HCT116 (cell line): Measurements from ENCODE around the gene GCSAM. TPM values are rescaled to one million over a fixed set of nuclear protein-coding genes. Genes with fewer than 3 reads are reported as not detected.

Experiments
- ATAC-seq: fragments of 200-7000 bp; cut with Tn5 transposase; 2 replicates; pipeline ENCODE4 v1.9.1; 2020; ENCODE audit warnings: mild to moderate bottlenecking, moderate library complexity
- BruUV-seq: library from RNA; stranded (reverse); fragments of 400-500 nt; replicated peaks from 2 replicates; lab custom pipeline; 2021; lab: Mats Ljungman, UMichigan
- CTCF ChIA-PET: fragments of 300-600 bp; sonication (Branson Sonifier 250); formaldehyde crosslinking; loops from one replicate; lab custom pipeline; 2021; ENCODE audit warnings: antibody characterized with exemption; lab: Charles Lee
- POLR2A ChIA-PET: fragments of 300-600, 350-600 bp; sonication (Branson Sonifier 250); formaldehyde crosslinking; loops from one replicate; lab custom pipeline; 2021; ENCODE audit warnings: antibody characterized with exemption; lab: Charles Lee
- RAD21 ChIA-PET, 2 experiments: fragments of 300-600 bp; sonication (Branson Sonifier 250); formaldehyde crosslinking; loops; one replicate each; lab custom pipeline; 2023; ENCODE audit warnings: low total read pairs in 2 of 2; ENCODE audit not compliant: uncharacterized antibody in 2 of 2, unreplicated experiment in 2 of 2, low non-redundant PET in 1 of 2; lab: Charles Lee
- DNase-seq: peaks from one replicate; pipeline ENCODE4 v3.0.0-alpha.2; 2010; ENCODE audit warnings: low read depth, low spot score
- H2AFZ ChIP-seq: fragments of 200-600 bp; shearing (Covaris generic), sonication (generic); 2 replicates; pipeline ENCODE4 v1.6.1; 2017; ENCODE audit warnings: low read depth, mixed run types, mixed read lengths, antibody characterized with exemption, low read length; ENCODE audit not compliant: poor library complexity, severe bottlenecking
- H3K27ac ChIP-seq: 2 replicates; pipeline ENCODE4 v1.5.1; 2012; ENCODE audit warnings: low read depth, low read length
- H3K27me3 ChIP-seq: fragments of 200-600 bp; sonication (generic); 2 replicates; pipeline ENCODE4 v1.6.1; 2016; ENCODE audit warnings: mixed run types, low read length, mixed read lengths; ENCODE audit not compliant: insufficient read depth
- H3K36me3 ChIP-seq, 2 experiments: fragments of 200-500 bp in 1 of 2; fragments of 200-600 bp in 1 of 2; sonication (Bioruptor generic) in 1 of 2; sonication (generic) in 1 of 2; 2 replicates each; pipeline versions ENCODE4 v1.5.1 to v1.6.1; 2014 to 2016; ENCODE audit warnings: low read length in 2 of 2, inconsistent platforms in 1 of 2, mixed read lengths in 1 of 2, mixed run types in 1 of 2; ENCODE audit not compliant: insufficient read depth in 2 of 2, control insufficient read depth in 1 of 2
- H3K4me1 ChIP-seq, 2 experiments: fragments of 200-600 bp in 1 of 2; sonication (generic) in 1 of 2; 2 replicates each; pipeline versions ENCODE4 v1.5.1 to v1.6.1; 2012 to 2017; ENCODE audit warnings: low read length in 2 of 2, inconsistent platforms in 1 of 2, mild to moderate bottlenecking in 1 of 2, mixed read lengths in 1 of 2, mixed run types in 1 of 2, moderate library complexity in 1 of 2; ENCODE audit not compliant: insufficient read depth in 2 of 2, control insufficient read depth in 1 of 2
- H3K4me2 ChIP-seq: fragments of 200-600 bp; sonication (generic); 2 replicates; pipeline ENCODE4 v1.6.1; 2017; ENCODE audit warnings: mixed run types, low read length, mixed read lengths
- H3K4me3 ChIP-seq, 2 experiments: fragments of 200-600 bp in 1 of 2; sonication (generic) in 1 of 2; replicated peaks in 1 of 2; 2 replicates each; pipeline ENCODE4 v1.5.1; 2011 to 2016; ENCODE audit warnings: low read length in 2 of 2, control low read depth in 1 of 2, low read depth in 1 of 2, mild to moderate bottlenecking in 1 of 2, mixed read lengths in 1 of 2, mixed run types in 1 of 2
- H3K79me2 ChIP-seq: fragments of 200-600 bp; sonication (generic); 2 replicates; pipeline ENCODE4 v1.6.1; 2017; ENCODE audit warnings: mild to moderate bottlenecking, mixed run types, low read length, moderate library complexity, mixed read lengths; ENCODE audit not compliant: insufficient read depth
- H3K9ac ChIP-seq: fragments of 200-600 bp; sonication (generic); 2 replicates; pipeline ENCODE4 v1.6.1; 2016; ENCODE audit warnings: low read length, mixed read lengths
- H3K9me2 ChIP-seq: fragments of 200-600 bp; sonication (generic), shearing (Covaris generic); 2 replicates; pipeline ENCODE4 v1.6.1; 2017; ENCODE audit warnings: mixed run types, mild to moderate bottlenecking, moderate library complexity; ENCODE audit not compliant: insufficient read depth
- H3K9me3 ChIP-seq, 2 experiments: fragments of 200-500 bp in 1 of 2; fragments of 200-600 bp in 1 of 2; sonication (Bioruptor generic) in 1 of 2; sonication (generic) in 1 of 2; 2 replicates each; pipeline ENCODE4 v1.6.1; 2014 to 2017; ENCODE audit warnings: low read length in 2 of 2, mixed read lengths in 2 of 2, inconsistent platforms in 1 of 2, low read depth in 1 of 2, mild to moderate bottlenecking in 1 of 2, mixed run types in 1 of 2, moderate library complexity in 1 of 2; ENCODE audit not compliant: control insufficient read depth in 1 of 2, insufficient read depth in 1 of 2
- H4K20me1 ChIP-seq: fragments of 200-600 bp; sonication (generic), shearing (Covaris generic); 2 replicates; pipeline ENCODE4 v1.6.1; 2017; ENCODE audit warnings: mixed run types, mild to moderate bottlenecking, moderate library complexity; ENCODE audit not compliant: insufficient read depth
- ATF3 ChIP-seq: IDR thresholded peaks from 2 replicates; pipeline ENCODE4 v1.6.1; 2012
- CEBPB ChIP-seq: IDR thresholded peaks from 2 replicates; pipeline ENCODE4 v1.6.1; 2012; ENCODE audit warnings: low read depth
- ELF1 ChIP-seq: IDR thresholded peaks from 2 replicates; pipeline ENCODE4 v1.6.1; 2012; ENCODE audit warnings: low read depth, borderline replicate concordance
- EZH2 ChIP-seq: fragments of 200-600 bp; sonication (generic); IDR thresholded peaks from 2 replicates; pipeline ENCODE4 v1.6.1; 2017; ENCODE audit warnings: antibody characterized with exemption, mixed run types
- EZH2phosphoT487 ChIP-seq: fragments of 200-600 bp; IDR thresholded peaks from 2 replicates; pipeline ENCODE4 v1.6.1; 2018; ENCODE audit warnings: antibody characterized with exemption, borderline replicate concordance
- FOSL1 ChIP-seq: IDR thresholded peaks from 2 replicates; pipeline ENCODE4 v1.6.1; 2012; ENCODE audit warnings: low read depth
- JUND ChIP-seq: IDR thresholded peaks from 2 replicates; pipeline ENCODE4 v1.6.1; 2012
- POLR2A ChIP-seq: IDR thresholded peaks from 2 replicates; pipeline ENCODE4 v1.7.0; 2011; ENCODE audit warnings: borderline replicate concordance; ENCODE audit not compliant: insufficient read depth, insufficient read length; ENCODE audit errors: extremely low read depth
- RAD21 ChIP-seq: IDR thresholded peaks from 2 replicates; pipeline ENCODE4 v1.6.1; 2012; ENCODE audit warnings: low read depth, mild to moderate bottlenecking
- SIN3A ChIP-seq: IDR thresholded peaks from 2 replicates; pipeline ENCODE4 v1.6.1; 2012; ENCODE audit warnings: low read depth
- SP1 ChIP-seq: IDR thresholded peaks from 2 replicates; pipeline ENCODE4 v1.6.1; 2012; ENCODE audit warnings: low read depth
- SRF ChIP-seq: IDR thresholded peaks from 2 replicates; pipeline ENCODE4 v1.6.1; 2012; ENCODE audit warnings: low read depth
- TCF7L2 ChIP-seq: IDR thresholded peaks from 2 replicates; pipeline ENCODE4 v1.7.0; 2011; ENCODE audit warnings: borderline replicate concordance, inconsistent platforms; ENCODE audit not compliant: insufficient read depth, insufficient read length; ENCODE audit errors: extremely low read depth
- YY1 ChIP-seq: IDR thresholded peaks from 2 replicates; pipeline ENCODE4 v1.6.1; 2011; ENCODE audit warnings: low read length, low read depth, moderate library complexity, mild to moderate bottlenecking; ENCODE audit not compliant: insufficient replicate concordance; ENCODE audit errors: extremely low read depth
- ZFX ChIP-seq: fragments of 450-650 bp; IDR thresholded peaks from 2 replicates; pipeline ENCODE4 v1.6.1; 2017
- ZNF274 ChIP-seq: fragments of 200-500 bp; sonication (Bioruptor generic); IDR thresholded peaks from 2 replicates; pipeline ENCODE4 v1.6.1; 2014; ENCODE audit warnings: mild to moderate bottlenecking, low read depth, low read length, inconsistent platforms
- intact Hi-C: fragments of 100-400 bp; cut with micrococcal nuclease; formaldehyde crosslinking; loops from 2 replicates; pipeline ENCODE4 v1.10.0; 2022
- total RNA-seq: library from RNA; stranded (reverse); gene quantifications from one replicate; pipeline ENCODE4 v1.2.1, GENCODE V29; 2021; ENCODE audit not compliant: unreplicated experiment
- TF ChIP-seq, protein P1 (sequence below): IDR thresholded peaks from 2 replicates; pipeline ENCODE4 v1.6.1; 2012
- TF ChIP-seq, protein P2 (sequence below), 3 experiments: fragments of 200-600 bp in 1 of 3; sonication (generic) in 1 of 3; IDR thresholded peaks in 2 of 3; conservative IDR thresholded peaks in 1 of 3; 2 replicates each; pipeline ENCODE4 v1.5.1; 2012 to 2017; ENCODE audit warnings: low read depth in 2 of 3, low read length in 2 of 3, antibody characterized with exemption in 1 of 3, borderline replicate concordance in 1 of 3, control low read depth in 1 of 3, mild to moderate bottlenecking in 1 of 3, mixed read lengths in 1 of 3, mixed run types in 1 of 3, moderate library complexity in 1 of 3; ENCODE audit not compliant: insufficient read depth in 1 of 3

Gene GCSAM
- total RNA-seq, 1 experiment from 2014 or later = not detected

DNA sequence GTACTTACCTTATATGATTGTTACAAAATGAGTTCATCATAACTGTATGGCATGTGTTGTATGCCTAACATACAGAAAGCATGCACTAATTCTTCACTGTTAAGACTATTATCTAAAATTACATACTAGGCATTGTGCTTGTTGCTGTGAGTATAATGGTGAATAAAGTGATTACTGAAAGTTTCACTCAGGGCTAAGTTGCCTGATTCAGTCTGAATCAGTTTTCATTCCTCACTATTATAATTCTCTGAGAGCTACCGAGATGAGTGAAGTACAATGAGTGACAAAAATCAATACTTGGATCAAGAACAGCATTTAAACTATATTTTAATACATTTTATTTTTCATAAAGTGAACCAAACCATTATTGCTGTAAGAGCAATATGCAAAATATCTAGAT lies 7.5 kb upstream of the GCSAM start:
- no TSS peak for BruUV-seq
- no peak for DNase-seq
- H3K9ac ChIP-seq = no peak overlapping the region
- no peak overlapping the region for H2AFZ ChIP-seq
- H3K4me1 ChIP-seq = no peaks in the 10 kb centered on the region
- no peak overlapping the region for H3K27ac ChIP-seq
- H3K4me3 ChIP-seq = no peak overlapping the region
- no peaks in the 10 kb centered on the region for H3K36me3 ChIP-seq
- POLR2A ChIA-PET = no interaction called here
- no peaks in the 10 kb centered on the region for H3K27me3 ChIP-seq
- no peaks in the 10 kb centered on the region for H3K9me3 ChIP-seq
- H4K20me1 ChIP-seq = no peaks in the 10 kb centered on the region
- TF ChIP-seq POLR2A (no peak), ZNF274 (no peak), SRF (no peak), EZH2phosphoT487 (no peak), JUND (no peak), EZH2 (no peak), SP1 (no peak), FOSL1 (no peak), SIN3A (no peak), ELF1 (no peak), CEBPB (no peak), TCF7L2 (no peak), YY1 (no peak), RAD21 (no peak), ATF3 (no peak), ZFX (no peak)
- TF ChIP-seq, protein P1, sequence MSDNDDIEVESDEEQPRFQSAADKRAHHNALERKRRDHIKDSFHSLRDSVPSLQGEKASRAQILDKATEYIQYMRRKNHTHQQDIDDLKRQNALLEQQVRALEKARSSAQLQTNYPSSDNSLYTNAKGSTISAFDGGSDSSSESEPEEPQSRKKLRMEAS = no peak
- TF ChIP-seq, protein P2, sequence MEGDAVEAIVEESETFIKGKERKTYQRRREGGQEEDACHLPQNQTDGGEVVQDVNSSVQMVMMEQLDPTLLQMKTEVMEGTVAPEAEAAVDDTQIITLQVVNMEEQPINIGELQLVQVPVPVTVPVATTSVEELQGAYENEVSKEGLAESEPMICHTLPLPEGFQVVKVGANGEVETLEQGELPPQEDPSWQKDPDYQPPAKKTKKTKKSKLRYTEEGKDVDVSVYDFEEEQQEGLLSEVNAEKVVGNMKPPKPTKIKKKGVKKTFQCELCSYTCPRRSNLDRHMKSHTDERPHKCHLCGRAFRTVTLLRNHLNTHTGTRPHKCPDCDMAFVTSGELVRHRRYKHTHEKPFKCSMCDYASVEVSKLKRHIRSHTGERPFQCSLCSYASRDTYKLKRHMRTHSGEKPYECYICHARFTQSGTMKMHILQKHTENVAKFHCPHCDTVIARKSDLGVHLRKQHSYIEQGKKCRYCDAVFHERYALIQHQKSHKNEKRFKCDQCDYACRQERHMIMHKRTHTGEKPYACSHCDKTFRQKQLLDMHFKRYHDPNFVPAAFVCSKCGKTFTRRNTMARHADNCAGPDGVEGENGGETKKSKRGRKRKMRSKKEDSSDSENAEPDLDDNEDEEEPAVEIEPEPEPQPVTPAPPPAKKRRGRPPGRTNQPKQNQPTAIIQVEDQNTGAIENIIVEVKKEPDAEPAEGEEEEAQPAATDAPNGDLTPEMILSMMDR (IDR thresholded peaks at IDR 0.05 in 2 of 3, conservative IDR thresholded peaks at IDR 0.05 in 1 of 3; ENCODE audit: borderline replicate concordance in 1 of 3, insufficient read depth in 1 of 3, low read depth in 2 of 3, low read length in 2 of 3) = no peak
- CTCF ChIA-PET = no interaction called here
- intact Hi-C loops = no loop called here
- H3K4me2 ChIP-seq = no peak overlapping the region
- no peaks in the 10 kb centered on the region for H3K9me2 ChIP-seq
- no peaks in the 10 kb centered on the region for H3K79me2 ChIP-seq
- ATAC-seq = no peak
- RAD21 ChIA-PET = no interaction called here
